Neural crest cell (in vitro differentiated cells): ENCODE results near the gene PTCD3. TPM values are rescaled to one million over a fixed set of nuclear protein-coding genes. Genes with fewer than 3 reads are reported as not detected.
A peak's percentile ranks its signal among the peaks of the same experiment; 100 is the strongest.

ENCODE experiments used
- DNase-seq: peaks from one replicate; pipeline ENCODE4 v3.0.0; 2021; ENCODE audit warnings: low read depth, mixed read lengths, low spot score
- H3K27ac Mint-ChIP-seq: one replicate; pipeline ENCODE4 v1.8.0; 2021; ENCODE audit warnings: mild to moderate bottlenecking, mixed read lengths; ENCODE audit not compliant: unreplicated experiment
- H3K27me3 Mint-ChIP-seq: 2 replicates; pipeline ENCODE4 v1.8.0; 2021; ENCODE audit warnings: low read depth, mild to moderate bottlenecking, mixed read lengths
- H3K36me3 Mint-ChIP-seq: 2 replicates; pipeline ENCODE4 v1.8.0; 2021; ENCODE audit warnings: low read depth, mild to moderate bottlenecking, mixed read lengths
- H3K4me1 Mint-ChIP-seq: 2 replicates; pipeline ENCODE4 v1.8.0; 2021; ENCODE audit warnings: mixed read lengths
- H3K4me3 Mint-ChIP-seq: one replicate; pipeline ENCODE4 v1.8.0; 2021; ENCODE audit warnings: mild to moderate bottlenecking, mixed read lengths
- H3K9me3 Mint-ChIP-seq: 2 replicates; pipeline ENCODE4 v1.8.0; 2021; ENCODE audit warnings: mixed read lengths
- CTCF ChIP-seq: fragments of 200-600 bp; sonication (generic); conservative IDR thresholded peaks from 2 replicates; pipeline ENCODE4 v1.5.0; 2021; ENCODE audit warnings: antibody characterized with exemption, mild to moderate bottlenecking
- total RNA-seq: library from RNA; stranded (reverse); gene quantifications from 2 replicates; pipeline ENCODE4 v1.2.1, GENCODE V29; 2021

The PTCD3 gene
- total RNA-seq, 1 donor from 2014 or later, result 147 TPM

DNA sequence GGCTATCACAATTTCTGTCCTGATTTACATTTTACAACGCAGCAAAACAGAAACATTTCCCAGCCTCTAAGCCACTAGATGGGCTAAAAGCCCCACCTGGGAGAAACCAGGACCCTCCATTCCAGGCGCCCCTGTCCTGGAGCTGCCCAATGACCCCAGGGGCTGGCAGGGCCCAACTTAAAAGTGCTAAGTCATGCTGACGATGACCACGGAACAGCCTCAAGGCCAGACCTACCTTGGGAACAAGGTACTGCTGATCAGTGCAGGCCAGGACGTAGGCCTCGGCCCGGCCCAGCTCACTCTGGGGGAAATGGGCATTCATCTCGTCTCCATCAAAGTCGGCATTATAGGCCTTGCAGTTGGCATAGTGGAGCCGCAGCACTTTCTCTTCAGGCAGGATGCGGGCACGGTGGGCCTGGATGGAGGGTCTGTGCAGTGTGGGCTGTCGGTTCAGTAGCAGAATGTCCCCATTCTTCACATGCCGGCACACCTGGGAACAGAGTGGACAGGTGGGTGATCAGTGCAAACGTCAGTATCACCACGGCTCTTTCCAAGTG is 36.2 kb upstream of the PTCD3 start:
- H3K4me1 Mint-ChIP-seq, result no peaks in the 10 kb centered on the region
- H3K4me3 Mint-ChIP-seq, result no peak overlapping the region
- TF ChIP-seq CTCF, result no peak
- no peaks in the 10 kb centered on the region for H3K9me3 Mint-ChIP-seq
- no peak for DNase-seq
- no peaks in the 10 kb centered on the region for H3K27me3 Mint-ChIP-seq
- peaks cover 39% of the 10 kb centered on the region for H3K36me3 Mint-ChIP-seq
- no peak overlapping the region for H3K27ac Mint-ChIP-seq

DNA sequence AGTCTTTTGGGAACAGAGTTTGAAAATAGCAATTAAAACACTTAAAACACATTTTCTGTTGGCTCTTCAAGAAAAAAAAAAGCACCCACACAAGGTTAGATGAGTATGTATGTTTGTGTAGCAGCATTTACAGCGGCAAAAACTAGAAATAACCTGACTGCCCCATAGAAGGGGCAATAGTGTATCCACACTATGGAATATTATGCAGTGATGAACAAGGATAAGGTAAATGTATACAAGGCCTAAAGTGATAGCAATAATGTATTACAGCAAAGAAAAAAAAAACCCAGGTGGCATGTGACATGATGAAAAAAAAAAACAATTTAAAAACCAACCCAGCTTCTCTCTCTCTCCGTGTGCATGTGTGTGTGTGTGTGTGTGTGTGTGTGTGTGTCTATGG is 35.2 kb upstream of the PTCD3 start:
- TF ChIP-seq CTCF, result no peak
- no peaks in the 10 kb centered on the region for H3K9me3 Mint-ChIP-seq
- DNase-seq, result no peak

GRCh38 chr2:86072271-86072858 is 33.7 kb upstream of the PTCD3 start:
- peaks cover 34% of the 10 kb centered on the region for H3K36me3 Mint-ChIP-seq
- H3K4me3 Mint-ChIP-seq, result no peak overlapping the region
- H3K4me1 Mint-ChIP-seq, result no peaks in the 10 kb centered on the region
- H3K9me3 Mint-ChIP-seq, result no peaks in the 10 kb centered on the region
- DNase-seq, result no peak
- no peak for TF ChIP-seq CTCF
- no peaks in the 10 kb centered on the region for H3K27me3 Mint-ChIP-seq
- no peak overlapping the region for H3K27ac Mint-ChIP-seq

More for the DNA sequence above, 35.2 kb upstream of the PTCD3 start:
- Mint-ChIP-seq H3K4me3 (no peak overlapping the region), H3K4me1 (no peaks in the 10 kb centered on the region), H3K27me3 (no peaks in the 10 kb centered on the region), H3K27ac (no peak overlapping the region), H3K36me3 (peaks cover 31% of the 10 kb centered on the region)

DNA sequence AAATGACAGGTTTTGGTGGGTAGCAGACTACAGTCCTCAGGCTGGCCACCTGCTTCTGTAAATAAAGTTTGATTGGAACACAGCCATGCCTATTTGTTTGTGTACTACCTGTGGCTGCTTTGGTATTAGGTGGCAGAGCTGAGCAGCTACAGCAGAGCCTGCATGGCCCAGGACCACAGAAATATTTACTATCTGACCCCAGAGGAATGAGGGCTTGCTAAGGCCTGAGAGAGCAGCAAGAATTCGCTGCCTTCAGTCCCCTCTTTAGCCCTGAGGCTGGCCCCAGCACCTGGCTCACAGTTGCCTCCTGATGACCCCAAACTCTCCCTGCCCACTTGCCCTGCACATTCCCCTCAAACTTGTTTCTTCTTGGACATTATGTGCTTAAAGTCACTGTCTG is 32.8 kb upstream of the PTCD3 start:
- H3K36me3 Mint-ChIP-seq, result peaks cover 30% of the 10 kb centered on the region
- no peak overlapping the region for H3K4me3 Mint-ChIP-seq
- no peak for DNase-seq
- H3K27me3 Mint-ChIP-seq, result no peaks in the 10 kb centered on the region
- H3K9me3 Mint-ChIP-seq, result no peaks in the 10 kb centered on the region
- H3K4me1 Mint-ChIP-seq, result no peaks in the 10 kb centered on the region
- H3K27ac Mint-ChIP-seq, result no peak overlapping the region
- TF ChIP-seq CTCF, result no peak

DNA sequence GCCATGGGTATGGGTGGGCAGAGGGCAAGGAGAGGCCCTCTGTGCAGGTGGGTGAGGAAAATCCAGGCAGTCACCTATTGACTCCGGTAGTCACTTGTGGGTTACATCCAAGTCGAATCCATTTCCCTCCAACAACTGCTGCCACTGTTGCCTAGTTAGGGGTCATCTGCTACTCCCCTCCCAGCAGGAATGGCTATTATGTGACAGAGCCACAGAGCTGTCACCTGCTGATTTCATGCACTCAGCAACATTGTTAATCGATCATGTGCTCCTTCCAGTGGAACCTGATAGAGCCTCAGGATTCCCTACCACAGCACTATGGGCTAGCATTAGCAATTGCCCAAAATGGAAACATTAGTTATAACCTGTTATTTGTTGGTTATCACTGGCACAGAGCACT is 31.8 kb upstream of the PTCD3 start:
- no peaks in the 10 kb centered on the region for H3K9me3 Mint-ChIP-seq
- TF ChIP-seq CTCF, result no peak
- H3K27ac Mint-ChIP-seq, result peak overlapping the region; percentile 35

More for the DNA sequence above, 31.8 kb upstream of the PTCD3 start:
- H3K4me1 Mint-ChIP-seq, result no peaks in the 10 kb centered on the region
- no peak for DNase-seq
- no peaks in the 10 kb centered on the region for H3K27me3 Mint-ChIP-seq
- H3K4me3 Mint-ChIP-seq, result no peak overlapping the region
- peaks cover 30% of the 10 kb centered on the region for H3K36me3 Mint-ChIP-seq
